Erythroblast (primary cell): ENCODE data around the gene CDC42BPB.

Experiments used
- GATA1 ChIP-seq: IDR thresholded peaks from 2 replicates; pipeline ENCODE4 v1.6.1; 2011; ENCODE audit warnings: low read depth, mild to moderate bottlenecking, control low read depth, low read length, moderate library complexity
- POLR2A ChIP-seq: IDR thresholded peaks from 2 replicates; pipeline ENCODE4 v1.6.1; 2011; ENCODE audit warnings: mild to moderate bottlenecking, low read length

DNA sequence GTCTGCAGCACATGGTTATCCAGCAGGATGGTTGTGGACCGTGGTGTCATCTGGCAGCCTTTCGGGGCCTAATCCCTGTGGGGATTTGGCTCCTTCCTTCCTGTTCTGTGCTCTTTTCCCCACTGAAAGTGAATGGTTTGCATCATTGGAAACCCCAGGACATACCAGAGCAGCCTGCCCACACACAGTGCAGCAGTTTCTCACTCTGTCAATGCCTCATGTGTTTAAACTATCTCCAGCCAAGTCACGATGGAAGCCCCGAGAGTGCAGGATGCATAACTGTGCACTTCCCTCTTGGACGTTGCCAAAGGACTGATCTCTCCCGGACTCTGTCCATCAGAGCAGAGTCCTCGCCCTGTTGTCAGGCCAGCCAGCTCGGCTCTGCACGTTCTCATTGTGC is 163.9 kb downstream of the CDC42BPB start:
- TF ChIP-seq POLR2A (no peak), GATA1 (no peak)
